SK-MEL-5 (cell line): ENCODE measurements around the gene NFRKB. TPM values are rescaled to one million over a fixed set of nuclear protein-coding genes. Genes with fewer than 3 reads are reported as not detected.

Experiments
- DNase-seq: peaks from one replicate; pipeline ENCODE4 v3.0.0-alpha.2; 2016; ENCODE audit warnings: low read depth, low spot score
- in situ Hi-C: cut with HindIII; loops from 2 replicates; pipeline ENCODE4 v1.10.0; 2016; ENCODE audit warnings: low sequenced_read_pairs, high pct_unique_total_duplicates, low pct_unique_long_range_greater_than_20kb
- polyA plus RNA-seq, 2 experiments: library from polyadenylated mRNA; depleted of rRNA; stranded (reverse); fragments of >200 nt; gene quantifications; 2 replicates each; pipeline ENCODE4 v1.2.3, GENCODE V29; 2015
- total RNA-seq: library from RNA; depleted of rRNA; stranded (reverse); fragments of >200 nt; shearing (Covaris generic); gene quantifications from 2 replicates; pipeline ENCODE4 v1.2.3, GENCODE V29; 2014; rRNA removed

NFRKB gene
- total RNA-seq: 14.5 and 15.9 TPM in 2 replicates
- 17.7 and 24.5 TPM in 2 replicates for polyA plus RNA-seq (2015; cell fraction: cytosol; rRNA removed)
- 40.7 and 50.0 TPM in 2 replicates for polyA plus RNA-seq (2015; cell fraction: nucleus; rRNA removed)

DNA sequence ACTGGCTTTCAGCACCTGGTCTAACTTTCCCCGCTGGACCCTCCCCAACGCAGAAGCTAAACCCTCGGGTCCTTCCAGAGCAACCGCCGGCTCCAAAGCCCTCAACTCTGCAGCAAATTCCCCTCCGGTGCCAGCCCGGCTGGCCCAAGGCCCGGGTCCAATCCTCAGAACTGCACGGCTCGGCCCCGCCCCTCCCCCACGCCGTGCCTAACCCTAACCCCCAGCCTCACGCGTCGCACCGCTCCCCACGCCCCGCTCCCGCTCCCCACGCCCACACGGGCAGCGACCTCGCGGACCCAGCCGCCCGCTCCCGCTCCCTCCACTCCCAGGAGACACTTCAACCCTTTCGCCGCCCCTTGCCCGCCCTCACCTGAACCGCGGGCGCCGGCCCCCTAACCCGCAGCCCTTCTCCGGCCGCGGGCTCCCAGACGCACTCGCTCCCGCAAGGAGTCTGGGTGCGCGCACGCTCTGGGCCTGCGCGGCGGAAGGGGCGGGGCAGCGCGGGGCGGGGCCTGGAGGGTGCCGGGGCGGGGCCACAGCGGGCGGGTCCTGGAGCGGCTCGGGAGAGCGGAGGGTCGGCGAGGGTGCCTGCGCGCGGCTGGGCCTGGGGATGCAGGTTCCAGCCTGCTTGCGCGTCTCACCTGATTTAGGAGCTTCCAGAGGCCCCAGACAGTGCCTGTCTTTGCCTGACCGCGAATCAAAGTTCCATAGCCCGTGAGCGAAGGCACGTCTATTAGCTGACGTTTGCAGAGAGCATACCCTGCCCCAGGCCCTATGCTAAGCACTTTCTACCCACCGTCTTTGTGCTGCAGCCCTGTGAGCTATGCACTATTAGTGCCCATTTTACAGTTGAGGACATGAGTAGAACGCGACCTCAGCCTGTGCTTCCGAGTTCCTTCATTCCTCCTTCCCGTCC lies at the start of gene NFRKB:
TSS of gene NFRKB (minus strand) at position 453 of the 916 bp plus-strand sequence. CDS start 2,729 bp downstream, outside the sequence.
- in situ Hi-C loops: no loop called here
- DNase-seq: peak; percentile 68

DNA sequence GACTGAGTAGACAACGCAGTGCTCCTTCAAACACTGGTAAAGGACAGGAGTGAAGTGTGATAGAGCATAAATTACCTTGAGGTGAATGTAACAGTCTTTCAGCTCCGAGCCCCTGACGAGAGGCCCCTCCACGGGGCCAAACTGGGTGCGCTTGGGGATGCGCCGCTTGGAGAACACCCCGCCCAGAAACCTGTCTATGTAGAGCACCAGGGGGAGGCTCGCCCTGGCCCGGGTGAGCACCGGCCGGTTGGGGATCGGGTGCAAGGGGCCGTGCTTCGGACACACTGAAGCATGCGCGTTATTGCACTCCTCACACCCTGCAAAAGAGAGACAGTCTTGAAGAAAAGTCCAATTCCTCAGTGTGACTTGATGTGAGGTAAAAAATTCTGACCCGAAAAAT lies 49.3 kb upstream of the NFRKB start:
- no peak for DNase-seq
- in situ Hi-C loops: no loop called here

DNA sequence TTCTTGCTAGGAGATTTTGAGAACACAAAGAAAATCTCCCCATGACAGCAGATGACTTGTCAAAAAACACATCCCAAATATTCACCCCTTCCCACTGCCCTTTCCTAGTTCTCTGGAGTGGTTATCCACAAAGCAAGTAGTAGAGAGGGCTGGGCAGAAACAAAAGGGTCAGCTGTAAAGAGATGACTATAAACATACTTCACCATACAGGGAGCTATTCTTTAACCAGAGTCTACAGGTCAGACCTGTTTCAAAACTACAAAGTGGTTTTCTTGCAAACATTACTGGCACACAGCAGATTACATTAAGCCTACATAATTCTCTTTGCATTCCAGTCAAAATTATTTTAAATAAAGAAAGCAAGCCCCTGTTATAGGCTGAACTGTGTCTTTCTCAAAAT lies 47.7 kb upstream of the NFRKB start:
- in situ Hi-C loops: no loop called here
- no peak for DNase-seq

DNA sequence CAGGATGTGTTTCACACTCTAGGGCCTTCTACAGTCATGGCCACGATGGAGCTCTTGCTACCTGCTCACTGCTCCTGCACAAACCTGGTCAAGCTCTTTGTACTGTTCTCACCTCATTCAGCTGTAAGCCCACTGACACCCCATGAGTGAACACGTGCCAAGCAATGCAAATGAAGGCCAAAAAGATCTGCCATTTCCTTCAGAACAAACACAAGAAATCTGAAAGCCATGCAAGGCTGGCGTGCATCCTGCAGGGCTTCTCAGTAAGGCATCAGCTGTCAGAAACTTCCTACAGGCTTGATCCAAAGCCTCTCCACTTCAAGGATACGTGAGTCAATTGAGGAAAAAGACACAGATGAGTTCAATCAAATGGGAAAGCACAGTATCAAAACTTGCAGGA lies 44.1 kb upstream of the NFRKB start:
- in situ Hi-C loops: no loop called here
- no peak for DNase-seq

DNA sequence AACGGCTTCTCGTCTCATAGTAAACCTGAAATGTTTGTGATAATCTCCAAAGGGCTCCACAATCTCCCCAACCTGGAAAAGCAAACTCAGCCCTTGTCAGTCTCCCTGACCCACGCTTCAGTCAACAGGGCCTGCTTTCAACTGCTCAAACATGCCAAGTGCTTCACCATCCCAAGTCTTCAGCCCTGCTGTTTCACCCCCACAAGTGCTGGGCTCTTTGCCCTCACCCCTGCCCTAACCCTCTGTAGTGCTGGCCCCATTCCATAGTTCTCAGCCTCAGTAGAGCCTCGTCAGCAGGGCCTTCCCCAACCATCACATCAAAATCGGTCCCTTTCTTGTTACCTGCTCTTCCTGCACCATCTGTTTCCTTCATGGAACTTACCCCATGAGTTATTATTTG lies 43.4 kb upstream of the NFRKB start:
- DNase-seq: no peak
- in situ Hi-C loops: no loop called here

DNA sequence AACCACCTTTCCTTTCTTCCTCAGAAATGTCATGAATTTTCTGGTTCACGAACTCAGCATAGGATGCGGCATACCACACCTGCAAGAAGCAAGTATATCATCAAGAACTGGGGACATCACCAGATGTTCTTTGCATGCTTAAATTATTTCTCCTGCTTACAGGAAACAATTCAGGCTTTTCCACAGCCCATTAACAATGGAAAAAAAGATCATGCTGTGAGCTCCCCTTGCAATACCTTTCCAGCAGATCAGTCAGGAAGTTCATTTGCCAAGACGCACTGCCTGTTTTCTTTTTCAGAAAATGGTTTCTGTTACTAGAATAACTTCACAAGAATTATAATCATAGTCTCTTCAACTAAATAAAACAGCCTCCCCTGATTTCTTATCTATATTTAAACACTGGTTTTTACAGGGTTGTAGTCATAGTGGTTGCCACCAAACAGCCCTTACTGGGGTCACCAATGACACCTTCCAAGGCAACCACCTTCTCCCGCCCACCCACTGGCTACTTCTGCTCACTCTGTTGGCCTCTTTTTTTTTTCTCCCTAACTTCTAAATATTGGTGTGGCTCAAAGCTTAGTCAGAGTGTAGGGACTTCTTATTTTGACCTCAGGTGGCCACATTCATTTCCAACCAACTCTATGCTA lies 42.3 kb upstream of the NFRKB start:
- in situ Hi-C loops: no loop called here

DNA sequence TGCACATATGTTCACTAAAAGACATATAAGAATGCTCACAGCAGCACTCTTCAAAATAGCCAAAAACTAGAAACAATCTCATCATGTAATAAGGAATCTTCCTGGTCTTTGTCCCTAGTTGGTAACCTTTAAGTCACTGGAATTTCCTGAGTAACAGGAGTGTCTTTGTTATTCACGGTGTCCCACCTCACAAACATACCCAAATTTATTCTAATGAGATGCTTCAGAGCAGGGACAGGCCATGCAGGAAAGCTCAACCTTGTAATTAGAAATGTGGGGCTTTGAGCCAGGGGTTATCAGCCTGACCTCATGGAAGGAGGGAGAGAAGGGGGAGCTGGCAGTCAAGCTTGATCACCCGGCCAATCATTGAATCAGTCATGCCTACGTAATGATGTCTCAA lies 40.3 kb upstream of the NFRKB start:
- DNase-seq: no peak
- in situ Hi-C loops: no loop called here

More for the DNA sequence above, 42.3 kb upstream of the NFRKB start:
- no peak for DNase-seq

DNA sequence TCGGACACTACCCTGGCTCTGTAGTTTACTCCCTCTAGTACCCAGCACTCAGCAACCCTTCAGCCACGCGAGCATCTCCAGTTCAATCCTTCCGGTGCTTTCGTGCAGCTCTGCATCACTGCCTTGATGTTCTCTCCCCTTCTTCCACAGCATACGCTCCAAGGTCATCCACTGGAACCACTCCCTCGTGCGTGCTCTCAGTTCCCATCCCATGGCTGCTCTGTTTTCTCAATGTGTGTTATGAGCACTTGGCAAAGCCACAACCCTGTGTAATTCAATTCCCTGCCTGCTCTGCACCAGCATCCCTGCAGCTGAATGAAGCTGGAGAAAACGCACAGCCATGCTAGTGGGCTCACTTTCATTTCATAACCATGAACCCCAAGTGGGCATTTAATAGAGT lies 38.5 kb upstream of the NFRKB start:
- in situ Hi-C loops: no loop called here
- DNase-seq: no peak

DNA sequence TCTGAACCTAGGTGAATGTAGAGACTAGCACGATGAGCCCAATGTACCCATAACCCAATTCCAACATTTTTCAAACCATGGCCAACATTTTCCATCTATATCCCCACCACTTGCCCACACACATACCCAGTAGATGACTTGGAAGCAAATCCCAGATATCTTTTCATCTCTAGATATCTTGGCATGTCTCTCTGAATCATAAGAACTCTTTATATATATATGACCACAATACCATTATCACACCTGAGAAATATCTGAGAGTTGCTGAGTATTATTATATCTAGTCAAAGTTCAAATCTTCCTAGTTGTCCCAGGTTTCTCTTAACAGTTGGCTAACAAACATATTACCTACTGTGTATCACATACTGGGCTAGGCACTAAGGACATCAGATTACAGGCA lies 37.9 kb upstream of the NFRKB start:
- in situ Hi-C loops: no loop called here
- no peak for DNase-seq

DNA sequence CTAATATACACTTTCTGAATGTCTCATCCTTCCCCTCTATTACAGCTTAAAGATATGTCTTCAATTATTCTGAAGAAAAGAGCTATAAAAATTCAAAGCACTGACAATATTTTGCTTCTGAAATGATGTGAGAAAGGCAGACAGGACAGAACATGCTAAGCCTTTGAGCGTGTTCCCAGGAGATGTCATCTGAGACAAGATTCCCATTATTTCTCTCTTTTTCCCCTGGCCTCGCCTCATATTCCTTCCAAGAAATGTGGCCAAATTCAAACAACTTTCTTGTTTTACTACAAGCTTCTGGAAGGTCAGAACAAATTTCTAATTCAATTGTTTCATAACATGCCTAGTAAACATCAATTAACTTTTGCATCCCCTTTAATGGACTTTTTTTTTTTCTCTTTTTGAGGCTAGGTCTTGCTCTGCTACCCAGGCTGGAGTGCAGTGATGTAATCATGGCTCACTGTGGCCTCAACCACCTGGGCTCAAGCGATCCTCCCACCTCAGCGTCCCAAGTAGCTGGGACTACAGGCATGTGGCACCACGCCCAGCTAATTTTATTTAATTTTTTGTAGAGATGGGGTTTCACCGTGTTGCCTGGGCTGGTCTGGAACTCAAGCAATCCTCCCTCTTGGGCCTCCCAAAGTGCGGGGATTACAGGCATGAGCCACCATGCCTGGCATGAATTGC lies 37.1 kb upstream of the NFRKB start:
- no peak for DNase-seq
- in situ Hi-C loops: no loop called here

DNA sequence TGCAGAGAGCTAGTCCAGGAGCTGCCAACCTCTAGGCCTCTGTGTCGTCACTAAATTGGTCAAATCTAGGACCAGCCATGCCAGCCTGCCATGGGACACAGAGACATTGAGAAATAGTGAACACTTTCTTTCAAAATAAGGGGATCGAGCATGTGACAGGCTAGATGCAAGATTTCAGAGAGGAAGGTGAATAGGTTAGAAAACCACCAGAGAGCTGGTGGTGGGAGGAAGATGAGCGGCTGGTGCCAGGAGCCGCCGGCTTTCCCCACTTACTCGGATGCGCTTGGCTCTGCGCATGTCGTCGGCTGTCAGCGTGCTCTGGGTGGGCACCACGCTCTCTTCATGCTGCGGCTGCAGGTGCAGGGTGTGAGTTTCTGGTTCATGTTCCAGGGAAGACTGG lies 35.4 kb upstream of the NFRKB start:
- DNase-seq: no peak
- in situ Hi-C loops: no loop called here

DNA sequence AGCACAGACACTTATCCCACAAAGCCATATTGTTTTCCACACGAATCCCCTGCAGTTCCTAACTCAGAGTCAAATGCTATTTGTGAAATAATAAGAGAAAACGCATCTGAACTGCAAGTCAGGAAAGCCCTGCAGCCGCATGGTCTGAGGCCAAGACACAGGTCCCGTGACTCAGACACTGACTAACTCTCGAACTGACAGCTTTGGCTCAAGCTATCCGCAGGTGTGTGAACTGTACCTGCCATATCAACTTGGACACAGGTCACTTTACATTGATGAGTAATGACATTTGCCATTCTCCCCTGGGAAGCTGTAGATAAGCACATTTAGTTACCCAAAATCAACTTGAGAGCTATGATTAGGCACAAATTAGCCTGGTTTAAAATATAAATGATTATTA lies 34.9 kb upstream of the NFRKB start:
- DNase-seq: peak; percentile 41
- in situ Hi-C loops: no loop called here

DNA sequence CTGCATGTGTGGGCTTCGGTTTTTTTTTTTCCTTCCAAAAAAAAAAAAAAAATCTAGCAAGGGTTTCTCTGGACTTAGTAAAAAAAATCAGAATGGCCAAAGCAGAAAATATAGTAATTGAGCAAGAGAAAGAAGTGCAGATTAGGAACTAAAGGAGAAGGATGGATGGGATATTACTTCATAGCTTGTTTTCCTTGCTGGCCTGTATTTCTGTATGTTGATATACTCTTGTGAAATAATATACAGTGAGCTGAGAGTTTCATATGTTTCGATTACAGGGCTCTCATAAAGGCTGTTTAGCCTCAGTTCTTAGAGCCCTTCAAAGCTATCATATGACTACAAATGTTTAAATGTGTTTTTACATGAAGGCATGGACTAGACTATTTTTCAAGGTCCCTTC lies 34.3 kb upstream of the NFRKB start:
- in situ Hi-C loops: no loop called here
- no peak for DNase-seq

DNA sequence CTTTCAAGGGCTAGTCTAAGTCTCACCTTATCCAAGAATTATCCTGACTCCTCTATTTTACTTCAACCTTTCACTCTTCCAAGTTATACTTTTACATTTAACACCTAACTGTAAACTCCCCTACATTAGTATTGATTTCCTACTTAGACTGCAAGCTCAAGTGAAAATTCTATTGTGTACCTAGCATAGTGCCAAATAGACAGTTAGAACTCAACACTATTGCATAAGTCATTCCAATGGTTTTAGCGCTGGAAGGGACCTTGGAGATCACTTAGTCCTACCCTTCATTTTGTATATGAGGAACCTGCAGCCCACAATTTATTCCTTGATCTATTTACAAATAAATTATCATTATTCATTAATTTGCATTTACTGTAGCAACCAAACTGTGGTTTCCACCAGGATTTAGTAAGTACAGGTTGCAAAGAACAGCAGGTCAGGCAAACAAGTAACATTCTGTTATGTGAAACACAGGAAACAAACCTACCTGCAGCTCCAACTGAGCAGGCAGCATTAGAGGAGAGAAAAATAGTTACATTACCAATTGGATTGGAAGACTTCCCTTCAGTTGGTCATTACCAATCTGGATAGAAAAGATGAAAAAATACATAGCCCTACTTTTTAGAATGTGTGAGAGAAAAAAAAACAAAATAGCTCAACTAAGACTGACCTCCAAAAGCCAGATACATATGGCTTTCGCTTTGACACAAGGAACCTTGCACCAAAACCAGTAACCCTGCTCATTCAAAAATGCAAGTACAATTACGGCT lies 33.7 kb upstream of the NFRKB start:
- in situ Hi-C loops: no loop called here
- no peak for DNase-seq

DNA sequence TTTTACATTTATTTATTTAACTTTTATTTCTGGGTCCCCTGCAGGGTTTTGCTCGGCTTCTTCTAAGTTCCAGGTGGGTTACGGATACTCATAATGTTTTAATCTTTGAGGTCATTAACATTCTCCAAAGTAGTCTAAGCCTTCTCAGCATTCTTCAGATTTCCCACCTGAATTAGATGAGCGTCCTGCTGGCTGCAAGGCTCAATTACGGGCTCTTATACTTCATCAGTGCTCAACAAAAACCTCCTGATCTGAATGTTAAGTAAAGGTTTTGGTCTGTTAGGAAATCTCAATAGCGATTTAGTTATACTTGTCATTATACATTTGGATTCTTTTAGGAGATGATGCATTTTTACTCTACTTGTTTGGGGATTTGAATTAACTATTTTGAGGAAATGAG lies 27.3 kb upstream of the NFRKB start:
- no peak for DNase-seq
- in situ Hi-C loops: no loop called here

DNA sequence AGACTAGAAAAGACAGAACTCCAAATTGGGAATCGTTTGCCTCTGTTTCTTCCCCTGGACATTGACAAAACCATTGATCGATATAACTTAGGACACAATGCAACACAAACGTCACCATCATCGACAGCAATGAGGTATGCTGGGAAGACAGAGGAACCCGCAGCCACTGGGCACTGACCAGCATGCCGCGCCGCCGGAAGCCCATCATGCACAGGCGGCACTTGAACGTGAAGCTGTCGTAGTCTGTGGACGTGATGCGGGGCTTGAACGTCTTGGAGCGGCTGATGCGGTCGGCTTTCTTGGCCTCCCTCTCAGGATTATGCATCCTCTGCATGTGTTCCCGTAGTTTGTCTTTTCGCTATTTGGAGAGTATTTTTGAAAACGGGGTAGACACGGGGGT lies 23.0 kb upstream of the NFRKB start:
- in situ Hi-C loops: no loop called here
- no peak for DNase-seq

DNA sequence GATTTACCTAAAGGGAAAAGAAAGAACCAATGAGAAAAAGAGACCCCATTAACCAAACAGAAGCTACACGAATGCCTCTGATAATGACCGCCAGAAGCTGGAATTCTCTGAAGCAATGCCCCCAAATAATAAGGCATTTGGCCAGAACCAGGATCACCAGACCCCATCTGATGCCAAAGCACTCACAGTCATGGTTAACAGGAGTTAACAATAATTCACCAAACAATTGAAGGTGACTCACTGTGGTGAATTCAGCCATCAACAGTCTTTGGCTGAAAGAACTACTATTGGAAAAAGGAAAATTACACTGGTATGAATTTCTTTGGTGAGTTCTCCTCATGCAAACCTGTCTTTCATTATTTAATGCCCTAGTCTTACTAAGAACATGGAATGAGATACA lies 21.9 kb upstream of the NFRKB start:
- DNase-seq: no peak
- in situ Hi-C loops: no loop called here

DNA sequence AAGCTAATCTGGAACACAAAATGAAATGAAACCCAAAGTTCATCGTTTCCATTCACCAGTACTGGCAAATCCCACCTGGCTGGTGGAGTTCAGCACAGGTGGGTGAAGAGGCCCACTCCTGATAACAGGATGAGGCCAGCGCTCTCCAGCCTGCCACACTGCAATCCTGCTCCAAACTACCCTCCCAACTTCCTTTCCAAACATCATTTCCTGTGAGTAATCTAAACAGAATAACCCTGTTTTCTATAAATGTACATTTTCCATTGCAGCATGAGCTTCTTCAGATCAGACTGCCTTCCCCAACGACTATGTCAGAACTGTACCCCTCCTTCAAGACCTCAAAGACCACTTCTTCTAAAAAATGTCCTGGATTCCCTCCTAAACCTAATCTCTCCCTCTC lies 15.9 kb upstream of the NFRKB start:
- in situ Hi-C loops: no loop called here
- DNase-seq: no peak
